ENCODE data around the gene GNS. TPM values are rescaled to one million over a fixed set of nuclear protein-coding genes. Genes with fewer than 3 reads are reported as not detected.

Gene GNS
- total and polyA plus RNA-seq, 7 experiments from 2014 or later: 24.4 to 62.8 (median 36.0) TPM

DNA sequence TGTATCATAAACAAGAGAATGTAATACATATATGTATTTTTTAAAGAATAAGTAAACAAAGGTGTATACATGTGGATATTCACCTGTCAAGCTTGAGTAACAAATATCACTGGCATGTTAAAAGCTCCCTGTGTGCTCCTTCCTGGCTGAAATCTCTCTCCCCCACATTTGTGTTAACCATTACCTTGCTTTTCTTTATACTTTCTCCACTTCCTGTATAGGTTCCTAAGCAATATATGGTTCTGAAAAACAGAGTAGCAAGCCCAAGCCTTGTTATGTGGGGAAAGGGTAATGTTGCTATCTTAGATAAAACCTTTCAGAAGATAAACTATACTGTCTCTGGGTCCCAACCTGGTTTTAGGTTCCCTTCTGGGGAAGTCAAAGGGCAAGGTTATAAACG is 32.9 kb upstream of the GNS start:
- Mint-ChIP-seq H3K27ac (no peak overlapping the region), H3K9me3 (peaks cover 0 to 2% (median 0%) of the 10 kb centered on the region in 11 donors), H3K4me1 (no peaks in the 10 kb centered on the region), H3K36me3 (peaks cover 0 to 5% (median 0%) of the 10 kb centered on the region in 5 donors), H3K27me3 (peaks cover 0 to 43% (median 0%) of the 10 kb centered on the region in 5 donors), H3K4me3 (no peak overlapping the region)
- DNase-seq: no peak
- POLR2A ChIA-PET: no interaction called here
- intact Hi-C loops (cut with micrococcal nuclease): loop anchor here in 1 of 2 donors (1.0 to 10.0 kb wide), 2 partner anchors 11 to 1193 kb away; no protein-coding TSS in a partner anchor
- Histone ChIP-seq H3K9me3 (ENCODE audit: control insufficient read depth in 2 of 3, low read length in 3 of 3) (no peaks in the 10 kb centered on the region), H3K27ac (ENCODE audit: low read depth, low read length) (no peak overlapping the region), H3K4me3 (ENCODE audit: low read length) (no peak overlapping the region), H3K27me3 (ENCODE audit: control insufficient read depth in 2 of 2, insufficient read depth in 2 of 2, low read length in 2 of 2) (no peaks in the 10 kb centered on the region), H3K36me3 (ENCODE audit: control insufficient read depth in 2 of 3, insufficient read depth in 3 of 3, low read length in 3 of 3) (no peaks in the 10 kb centered on the region), H3K4me1 (ENCODE audit: control insufficient read depth in 2 of 2, insufficient read depth in 2 of 2, low read length in 2 of 2) (no peaks in the 10 kb centered on the region)
- ATAC-seq: no peak
- CTCF ChIA-PET: no interaction called here

- intact Hi-C loops (cut with micrococcal nuclease): loop anchor here in 1 of 2 donors (10.0 kb wide), 1 partner anchor 1194 kb away; no protein-coding TSS in a partner anchor
- Mint-ChIP-seq H3K27me3 (peaks cover 0 to 40% (median 0%) of the 10 kb centered on the region in 5 donors), H3K4me1 (no peaks in the 10 kb centered on the region), H3K9me3 (peaks cover 0 to 2% (median 0%) of the 10 kb centered on the region in 11 donors), H3K36me3 (peaks cover 0 to 5% (median 0%) of the 10 kb centered on the region in 5 donors), H3K27ac (no peak overlapping the region), H3K4me3 (no peak overlapping the region)
- Histone ChIP-seq H3K9me3 (ENCODE audit: control insufficient read depth in 2 of 3, low read length in 3 of 3) (no peaks in the 10 kb centered on the region), H3K4me1 (ENCODE audit: control insufficient read depth in 2 of 2, insufficient read depth in 2 of 2, low read length in 2 of 2) (no peaks in the 10 kb centered on the region), H3K4me3 (ENCODE audit: low read length) (no peak overlapping the region), H3K27me3 (ENCODE audit: control insufficient read depth in 2 of 2, insufficient read depth in 2 of 2, low read length in 2 of 2) (no peaks in the 10 kb centered on the region), H3K36me3 (ENCODE audit: control insufficient read depth in 2 of 3, insufficient read depth in 3 of 3, low read length in 3 of 3) (no peaks in the 10 kb centered on the region), H3K27ac (ENCODE audit: low read depth, low read length) (no peak overlapping the region)
- POLR2A ChIA-PET: no interaction called here
- DNase-seq (no peak), ATAC-seq (no peak)
- CTCF ChIA-PET: no interaction called here
Measured at GRCh38 chr12:64791036-64791435, 31.8 kb upstream of the GNS start.

GRCh38 chr12:64790166-64790565 is 31.0 kb upstream of the GNS start:
- DNase-seq (no peak), ATAC-seq (no peak)
- H3K36me3 Mint-ChIP-seq: peaks cover 0 to 5% (median 0%) of the 10 kb centered on the region in 5 donors
- intact Hi-C loops (cut with micrococcal nuclease): loop anchor here in 1 of 2 donors (10.0 kb wide), 1 partner anchor 1195 kb away; no protein-coding TSS in a partner anchor
- Histone ChIP-seq H3K27me3 (ENCODE audit: control insufficient read depth in 2 of 2, insufficient read depth in 2 of 2, low read length in 2 of 2) (no peaks in the 10 kb centered on the region), H3K4me3 (ENCODE audit: low read length) (no peak overlapping the region), H3K9me3 (ENCODE audit: control insufficient read depth in 2 of 3, low read length in 3 of 3) (no peaks in the 10 kb centered on the region), H3K27ac (ENCODE audit: low read depth, low read length) (no peak overlapping the region), H3K4me1 (ENCODE audit: control insufficient read depth in 2 of 2, insufficient read depth in 2 of 2, low read length in 2 of 2) (no peaks in the 10 kb centered on the region), H3K36me3 (ENCODE audit: control insufficient read depth in 2 of 3, insufficient read depth in 3 of 3, low read length in 3 of 3) (no peaks in the 10 kb centered on the region)
- H3K27ac Mint-ChIP-seq: no peak overlapping the region
- no peak overlapping the region for H3K4me3 Mint-ChIP-seq
- ChIA-PET POLR2A (interaction anchor here (1.3 kb wide), 1 partner anchor 9 kb away, joined by 3 read pairs; no protein-coding TSS in a partner anchor), CTCF (interaction anchor here (0.7 kb wide), 1 partner anchor 10 kb away, joined by 3 read pairs; no protein-coding TSS in a partner anchor)
- H3K27me3 Mint-ChIP-seq: peaks cover 5 to 45% (median 6%) of the 10 kb centered on the region in 5 donors
- no peaks in the 10 kb centered on the region for H3K4me1 Mint-ChIP-seq
- H3K9me3 Mint-ChIP-seq: peaks cover 0 to 2% (median 0%) of the 10 kb centered on the region in 11 donors

DNA sequence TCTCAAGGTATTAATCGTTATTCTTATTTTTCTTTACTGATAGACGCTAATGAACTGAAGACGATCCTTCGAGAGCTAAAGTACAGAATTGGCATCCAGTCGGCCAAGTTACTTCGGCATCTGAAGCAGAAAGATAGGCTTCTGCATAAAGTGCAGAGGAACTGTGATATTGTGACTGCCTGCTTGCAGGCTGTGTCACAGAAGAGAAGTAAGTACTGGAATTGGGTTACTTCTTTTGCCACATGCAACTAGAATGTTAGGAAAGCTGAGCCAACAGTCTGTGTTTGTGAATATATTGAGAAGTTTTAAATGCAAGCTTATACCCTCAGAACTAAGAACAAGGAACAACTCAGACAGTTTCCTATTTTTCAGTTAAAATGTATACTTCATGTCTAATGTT is 26.6 kb upstream of the GNS start:
- H3K36me3 Mint-ChIP-seq: peaks cover 0 to 6% (median 4%) of the 10 kb centered on the region in 5 donors
- H3K27ac ChIP-seq (ENCODE audit: low read depth, low read length): no peak overlapping the region
- no peak overlapping the region for H3K4me3 ChIP-seq (ENCODE audit: low read length)
- intact Hi-C loops (cut with micrococcal nuclease): no loop called here
- ChIA-PET CTCF (interaction anchor here (0.7 kb wide), 1 partner anchor 20 kb away, joined by 3 read pairs; no protein-coding TSS in a partner anchor), POLR2A (no interaction called here)
- H3K4me3 Mint-ChIP-seq: no peak overlapping the region
- H3K27ac Mint-ChIP-seq: no peak overlapping the region
- ATAC-seq (no peak), DNase-seq (no peak)
- no peaks in the 10 kb centered on the region for H3K9me3 ChIP-seq (ENCODE audit: control insufficient read depth in 2 of 3, low read length in 3 of 3)
- peaks cover 0 to 4% (median 0%) of the 10 kb centered on the region in 11 donors for H3K9me3 Mint-ChIP-seq
- peaks cover 39 to 70% (median 41%) of the 10 kb centered on the region in 5 donors for H3K27me3 Mint-ChIP-seq
- H3K4me1 Mint-ChIP-seq: peaks cover 12 to 15% (median 14%) of the 10 kb centered on the region in 7 donors
- no peaks in the 10 kb centered on the region for H3K36me3 ChIP-seq (ENCODE audit: control insufficient read depth in 2 of 3, insufficient read depth in 3 of 3, low read length in 3 of 3)
- peaks cover 17 to 20% of the 10 kb centered on the region in 2 donors for H3K27me3 ChIP-seq (ENCODE audit: control insufficient read depth in 2 of 2, insufficient read depth in 2 of 2, low read length in 2 of 2)
- peaks cover 6 to 14% of the 10 kb centered on the region in 2 donors for H3K4me1 ChIP-seq (ENCODE audit: control insufficient read depth in 2 of 2, insufficient read depth in 2 of 2, low read length in 2 of 2)

GRCh38 chr12:64782191-64782876 is 23.1 kb upstream of the GNS start:
- Histone ChIP-seq H3K4me3 (ENCODE audit: low read length) (no peak overlapping the region), H3K27ac (ENCODE audit: low read depth, low read length) (no peak overlapping the region), H3K9me3 (ENCODE audit: control insufficient read depth in 2 of 3, low read length in 3 of 3) (no peaks in the 10 kb centered on the region), H3K36me3 (ENCODE audit: control insufficient read depth in 2 of 3, insufficient read depth in 3 of 3, low read length in 3 of 3) (no peaks in the 10 kb centered on the region), H3K4me1 (ENCODE audit: control insufficient read depth in 2 of 2, insufficient read depth in 2 of 2, low read length in 2 of 2) (peaks cover 6 to 14% of the 10 kb centered on the region in 2 donors), H3K27me3 (ENCODE audit: control insufficient read depth in 2 of 2, insufficient read depth in 2 of 2, low read length in 2 of 2) (peaks cover 24 to 31% of the 10 kb centered on the region in 2 donors)
- Mint-ChIP-seq H3K36me3 (peaks cover 0 to 13% (median 4%) of the 10 kb centered on the region in 5 donors), H3K4me1 (peaks cover 15 to 21% (median 18%) of the 10 kb centered on the region in 7 donors), H3K27ac (no peak overlapping the region), H3K27me3 (peaks cover 68 to 74% (median 68%) of the 10 kb centered on the region in 5 donors), H3K9me3 (peaks cover 1 to 17% (median 10%) of the 10 kb centered on the region in 11 donors), H3K4me3 (peak overlapping the region in 9 of 10 donors; percentile 66 to 90 (median 86))
- DNase-seq: no peak
- CTCF ChIA-PET: interaction anchor here (0.6 kb wide), 1 partner anchor 15 kb away, joined by 3 read pairs; no protein-coding TSS in a partner anchor
- peak; percentile 40 for ATAC-seq
- intact Hi-C loops (cut with micrococcal nuclease): no loop called here
- POLR2A ChIA-PET: interaction anchor here (0.5 kb wide), 1 partner anchor 437 kb away, joined by 3 read pairs; no protein-coding TSS in a partner anchor

DNA sequence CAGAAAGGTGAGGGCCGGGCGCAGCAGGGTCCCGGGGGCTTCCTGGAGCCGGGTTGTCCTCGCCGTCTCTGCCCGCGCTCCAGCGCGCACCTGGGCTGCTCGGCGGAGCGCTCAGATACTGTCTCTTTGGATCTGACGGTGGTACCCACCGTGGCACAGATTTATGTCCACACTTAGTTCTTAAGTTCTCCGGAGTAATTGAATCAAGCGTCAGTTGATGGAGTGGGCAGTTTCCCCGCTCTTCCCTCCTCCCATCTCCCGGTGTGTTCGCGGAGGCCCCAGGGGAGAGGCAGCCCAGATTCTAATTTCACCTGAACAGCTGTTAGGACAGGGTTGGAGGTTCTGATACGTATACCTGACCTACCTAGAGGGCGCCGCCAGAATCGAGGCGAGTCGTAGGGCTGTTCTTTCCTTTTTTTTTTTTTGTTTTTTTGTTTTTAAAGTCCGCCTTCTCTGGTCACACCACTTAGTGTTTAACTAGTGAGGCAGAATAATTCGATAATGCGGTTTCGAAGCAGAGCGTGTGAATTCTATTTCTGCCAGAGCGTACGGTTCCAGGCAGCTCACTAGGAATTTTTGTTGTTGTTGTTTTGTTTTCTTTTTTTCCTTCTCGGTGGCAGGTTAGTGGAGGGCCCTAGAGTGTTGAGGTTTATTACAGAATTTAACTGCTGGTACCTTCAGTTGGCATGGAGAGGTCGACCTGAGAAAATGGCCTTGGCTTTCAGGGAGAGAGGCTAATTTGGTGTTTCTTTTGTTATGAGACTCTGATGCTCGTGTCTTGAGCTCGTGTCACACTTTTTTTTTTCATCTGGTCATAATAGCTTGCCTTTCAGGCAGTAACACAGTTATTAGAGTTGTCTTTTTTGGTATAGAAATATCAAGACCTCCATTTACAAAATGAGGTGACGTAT is 22.3 kb upstream of the GNS start:
- Histone ChIP-seq H3K36me3 (ENCODE audit: control insufficient read depth in 2 of 3, insufficient read depth in 3 of 3, low read length in 3 of 3) (no peaks in the 10 kb centered on the region), H3K4me1 (ENCODE audit: control insufficient read depth in 2 of 2, insufficient read depth in 2 of 2, low read length in 2 of 2) (peaks cover 6 to 14% of the 10 kb centered on the region in 2 donors), H3K9me3 (ENCODE audit: control insufficient read depth in 2 of 3, low read length in 3 of 3) (no peaks in the 10 kb centered on the region), H3K27me3 (ENCODE audit: control insufficient read depth in 2 of 2, insufficient read depth in 2 of 2, low read length in 2 of 2) (peaks cover 24 to 31% of the 10 kb centered on the region in 2 donors), H3K4me3 (ENCODE audit: low read length) (peak overlapping the region; percentile 25), H3K27ac (ENCODE audit: low read depth, low read length) (no peak overlapping the region)
- ChIA-PET CTCF (no interaction called here), POLR2A (interaction anchor here (0.5 to 0.9 kb wide), 2 partner anchors 8 to 437 kb away, joined by 3 read pairs; no protein-coding TSS in a partner anchor)
- Mint-ChIP-seq H3K36me3 (peaks cover 0 to 13% (median 7%) of the 10 kb centered on the region in 5 donors), H3K27me3 (peaks cover 72 to 82% (median 76%) of the 10 kb centered on the region in 5 donors), H3K9me3 (peaks cover 3 to 25% (median 12%) of the 10 kb centered on the region in 11 donors), H3K27ac (no peak overlapping the region), H3K4me1 (peaks cover 15 to 21% (median 18%) of the 10 kb centered on the region in 7 donors), H3K4me3 (peak overlapping the region; percentile 66 to 90 (median 86))
- ATAC-seq (peak; percentile 48), DNase-seq (peak in 2 of 9 donors; percentile 10 to 12)
- intact Hi-C loops (cut with micrococcal nuclease): loop anchor here in 1 of 2 donors (1.0 kb wide), 1 partner anchor 22 kb away; the partner anchor contains the start of gene GNS
